Liver (tissue), 9 donors: ENCODE data around the gene L1TD1. TPM values are rescaled to one million over a fixed set of nuclear protein-coding genes. Genes with fewer than 3 reads are reported as not detected.

ENCODE experiments used
- DNase-seq: peaks from one replicate; pipeline ENCODE4 v3.0.0-alpha.2; 2017; ENCODE audit warnings: low spot score
- H3K27ac ChIP-seq, 2 donors: one replicate each; pipeline ENCODE4 v1.7.0; 2013; ENCODE audit warnings: inconsistent platforms in 2 of 2, low read length in 2 of 2, control low read depth in 1 of 2, low read depth in 1 of 2, mild to moderate bottlenecking in 1 of 2
- H3K27me3 ChIP-seq, 4 donors: one replicate each; pipeline versions ENCODE4 v1.6.1 to v1.7.0; 2013; ENCODE audit warnings: low read length in 3 of 4, inconsistent platforms in 1 of 4, mild to moderate bottlenecking in 1 of 4, moderate library complexity in 1 of 4; ENCODE audit not compliant: control insufficient read depth in 4 of 4, insufficient read depth in 4 of 4
- H3K36me3 ChIP-seq, 4 donors: one replicate each; pipeline versions ENCODE4 v1.6.1 to v1.7.0; 2013; ENCODE audit warnings: low read length in 3 of 4, mild to moderate bottlenecking in 3 of 4, low read depth in 1 of 4, moderate library complexity in 1 of 4; ENCODE audit not compliant: control insufficient read depth in 4 of 4, insufficient read depth in 3 of 4
- H3K4me1 ChIP-seq, 4 donors: one replicate each; pipeline versions ENCODE4 v1.6.1 to v1.7.0; 2013; ENCODE audit warnings: low read length in 3 of 4, mild to moderate bottlenecking in 3 of 4, moderate library complexity in 1 of 4; ENCODE audit not compliant: control insufficient read depth in 4 of 4, insufficient read depth in 4 of 4
- H3K4me3 ChIP-seq, 3 donors: one replicate each; pipeline versions ENCODE4 v1.6.1 to v1.7.0; 2013; ENCODE audit warnings: low read length in 3 of 3, control low read depth in 1 of 3, low read depth in 1 of 3, mild to moderate bottlenecking in 1 of 3
- H3K9ac ChIP-seq, 2 donors: one replicate each; pipeline ENCODE4 v1.7.0; 2013; ENCODE audit warnings: low read length in 2 of 2, mild to moderate bottlenecking in 2 of 2, moderate library complexity in 2 of 2, control low read depth in 1 of 2, low read depth in 1 of 2
- H3K9me3 ChIP-seq, 4 donors: one replicate each; pipeline versions ENCODE4 v1.6.1 to v1.7.0; 2013; ENCODE audit warnings: low read length in 3 of 4; ENCODE audit not compliant: control insufficient read depth in 4 of 4
- EGR1 ChIP-seq, 2 donors: IDR thresholded peaks; 2 replicates each; pipeline ENCODE4 v1.6.1; 2016 to 2018; ENCODE audit warnings: antibody characterized with exemption in 2 of 2, low read depth in 2 of 2
- FOXA1 ChIP-seq: IDR thresholded peaks from 2 replicates; pipeline ENCODE4 v1.6.1; 2016; ENCODE audit warnings: antibody characterized with exemption
- FOXA2 ChIP-seq: IDR thresholded peaks from 2 replicates; pipeline ENCODE4 v1.6.1; 2016; ENCODE audit warnings: antibody characterized with exemption
- GABPA ChIP-seq, 2 donors: IDR thresholded peaks in 1 of 2; conservative IDR thresholded peaks in 1 of 2; 2 replicates each; pipeline ENCODE4 v1.6.1; 2016; ENCODE audit warnings: antibody characterized with exemption in 2 of 2, mild to moderate bottlenecking in 1 of 2, moderate library complexity in 1 of 2
- HNF4A ChIP-seq, 2 donors: conservative IDR thresholded peaks; 2 replicates each; pipeline ENCODE4 v1.6.1; 2016; ENCODE audit warnings: antibody characterized with exemption in 2 of 2, mild to moderate bottlenecking in 2 of 2
- HNF4G ChIP-seq: IDR thresholded peaks from 2 replicates; pipeline ENCODE4 v1.6.1; 2016; ENCODE audit warnings: antibody characterized with exemption
- RAD21 ChIP-seq, 2 donors: IDR thresholded peaks; 2 replicates each; pipeline ENCODE4 v1.6.1; 2016; ENCODE audit warnings: antibody characterized with exemption in 2 of 2, mild to moderate bottlenecking in 2 of 2
- RXRA ChIP-seq, 2 donors: IDR thresholded peaks; 2 replicates each; pipeline ENCODE4 v1.6.1; 2017 to 2018; ENCODE audit warnings: antibody characterized with exemption in 2 of 2, mild to moderate bottlenecking in 1 of 2
- TAF1 ChIP-seq: conservative IDR thresholded peaks from 2 replicates; pipeline ENCODE4 v1.6.1; 2016; ENCODE audit warnings: antibody characterized with exemption, mild to moderate bottlenecking
- YY1 ChIP-seq: IDR thresholded peaks from 2 replicates; pipeline ENCODE4 v1.6.1; 2016; ENCODE audit warnings: antibody characterized with exemption, mild to moderate bottlenecking
- ZBTB33 ChIP-seq: IDR thresholded peaks from 2 replicates; pipeline ENCODE4 v1.6.1; 2016; ENCODE audit warnings: antibody characterized with exemption
- WGBS: extraction: QIAGEN DNeasy Blood & Tissue Kit; methylation state at CpG from one replicate; pipeline ENCODE4 v1.1.7; 2013; 5-methylcytosine and 5-hydroxymethylcytosine counted together
- polyA plus RNA-seq, 2 donors: library from polyadenylated mRNA; stranded (reverse) in 1 of 2; unstranded in 1 of 2; fragments of 200-250 nt in 1 of 2; fragments of >200 nt in 1 of 2; fragmentation: Nextera tagmentation in 1 of 2; extraction: Ambion mirVana in 1 of 2; gene quantifications; one replicate each; pipeline versions ENCODE4 v1.2.1 to v1.2.3, GENCODE V29; 2013 to 2015
- total RNA-seq, 2 donors: library from RNA; depleted of rRNA; stranded (reverse); fragments of >200 nt; gene quantifications; one replicate each; pipeline ENCODE4 v1.2.3, GENCODE V29; 2014
- TF ChIP-seq, protein P1 (sequence below): IDR thresholded peaks from 2 replicates; pipeline ENCODE4 v1.6.1; 2016; ENCODE audit warnings: antibody characterized with exemption
- TF ChIP-seq, protein P2 (sequence below): IDR thresholded peaks from 2 replicates; pipeline ENCODE4 v1.6.1; 2016; ENCODE audit warnings: antibody characterized with exemption
- TF ChIP-seq, protein P3 (sequence below): fragments of 150-350 bp; IDR thresholded peaks from 2 replicates; pipeline ENCODE4 v1.5.1; 2017; ENCODE audit warnings: improper control_type of control experiment, low read depth, low read length; ENCODE audit not compliant: missing input control
- TF ChIP-seq, protein P4 (sequence below): IDR thresholded peaks from 2 replicates; pipeline ENCODE4 v1.6.1; 2016; ENCODE audit warnings: antibody characterized with exemption, mild to moderate bottlenecking
- donor health status: healthy.
- donor health status: healthy.
- donor health status: healthy.
- donor health status: healthy.
- donor health status: healthy.

The L1TD1 gene
- total and polyA plus RNA-seq, 4 donors: under 0.01 to 0.14 (median 0.01) TPM; not detected in 1

GRCh38 chr1:62185677-62186076 lies 9.0 kb upstream of the L1TD1 start:
- no peaks in the 10 kb centered on the region for H3K36me3 ChIP-seq
- H3K9ac ChIP-seq: no peak overlapping the region
- H3K27ac ChIP-seq: no peak overlapping the region
- H3K9me3 ChIP-seq: no peaks in the 10 kb centered on the region
- no peak overlapping the region for H3K4me3 ChIP-seq
- no peak for DNase-seq
- 38% methylated on average over 3 of the region's 3 CpGs for WGBS
- no peaks in the 10 kb centered on the region for H3K27me3 ChIP-seq
- no peak for TF ChIP-seq HNF4A (conservative IDR thresholded peaks at IDR 0.05)
- no peak for TF ChIP-seq RXRA (IDR thresholded peaks at IDR 0.05)
- TF ChIP-seq FOXA2: no peak
- TF ChIP-seq FOXA1: no peak
- TF ChIP-seq YY1: no peak
- no peak for TF ChIP-seq ZBTB33
- TF ChIP-seq EGR1 (IDR thresholded peaks at IDR 0.05; ENCODE audit: low read depth in 2 of 2): no peak
- TF ChIP-seq, protein P1, sequence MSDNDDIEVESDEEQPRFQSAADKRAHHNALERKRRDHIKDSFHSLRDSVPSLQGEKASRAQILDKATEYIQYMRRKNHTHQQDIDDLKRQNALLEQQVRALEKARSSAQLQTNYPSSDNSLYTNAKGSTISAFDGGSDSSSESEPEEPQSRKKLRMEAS: no peak
- TF ChIP-seq TAF1: no peak
- peaks cover 0 to 2% (median 0%) of the 10 kb centered on the region in 4 donors for H3K4me1 ChIP-seq

DNA sequence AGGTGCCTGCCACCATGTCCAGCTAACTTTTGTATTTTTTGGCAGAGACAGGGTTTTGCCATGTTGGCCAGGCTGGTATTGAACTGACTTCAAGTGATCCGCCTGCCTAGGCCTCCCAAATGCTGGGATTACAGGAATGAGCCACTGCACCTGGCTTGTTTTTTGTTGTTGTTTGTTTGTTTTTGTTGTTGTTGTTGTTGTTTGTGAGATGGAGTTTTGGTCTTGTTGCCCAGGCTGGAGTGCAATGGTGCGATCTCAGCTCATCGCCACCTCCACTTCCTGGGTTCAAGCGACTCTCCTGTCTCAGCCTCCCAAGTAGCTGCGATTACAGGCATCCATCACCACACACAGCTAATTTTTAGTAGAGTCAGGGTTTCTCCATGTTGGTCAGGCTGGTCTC lies 7.1 kb upstream of the L1TD1 start:
- TF ChIP-seq, protein P2, sequence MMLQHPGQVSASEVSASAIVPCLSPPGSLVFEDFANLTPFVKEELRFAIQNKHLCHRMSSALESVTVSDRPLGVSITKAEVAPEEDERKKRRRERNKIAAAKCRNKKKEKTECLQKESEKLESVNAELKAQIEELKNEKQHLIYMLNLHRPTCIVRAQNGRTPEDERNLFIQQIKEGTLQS: no peak
- no peak for TF ChIP-seq TAF1
- no peak for TF ChIP-seq GABPA (IDR thresholded peaks at IDR 0.05 in 1 of 2, conservative IDR thresholded peaks at IDR 0.05 in 1 of 2)
- no peak for TF ChIP-seq HNF4G
- TF ChIP-seq, protein P1: no peak
- no peak for TF ChIP-seq HNF4A (conservative IDR thresholded peaks at IDR 0.05)
- no peak for DNase-seq
- 97% methylated on average over 5 of the region's 5 CpGs for WGBS

GRCh38 chr1:62188111-62188510 lies 6.5 kb upstream of the L1TD1 start:
- Histone ChIP-seq H3K27me3 (no peaks in the 10 kb centered on the region), H3K4me3 (no peak overlapping the region), H3K9me3 (no peaks in the 10 kb centered on the region), H3K4me1 (peaks cover 0 to 2% (median 0%) of the 10 kb centered on the region in 4 donors), H3K27ac (no peak overlapping the region), H3K36me3 (no peaks in the 10 kb centered on the region), H3K9ac (no peak overlapping the region)
- 95% methylated on average over 8 of the region's 8 CpGs for WGBS
- no peak for DNase-seq
- TF ChIP-seq, protein P2: no peak
- TF ChIP-seq, protein P3, sequence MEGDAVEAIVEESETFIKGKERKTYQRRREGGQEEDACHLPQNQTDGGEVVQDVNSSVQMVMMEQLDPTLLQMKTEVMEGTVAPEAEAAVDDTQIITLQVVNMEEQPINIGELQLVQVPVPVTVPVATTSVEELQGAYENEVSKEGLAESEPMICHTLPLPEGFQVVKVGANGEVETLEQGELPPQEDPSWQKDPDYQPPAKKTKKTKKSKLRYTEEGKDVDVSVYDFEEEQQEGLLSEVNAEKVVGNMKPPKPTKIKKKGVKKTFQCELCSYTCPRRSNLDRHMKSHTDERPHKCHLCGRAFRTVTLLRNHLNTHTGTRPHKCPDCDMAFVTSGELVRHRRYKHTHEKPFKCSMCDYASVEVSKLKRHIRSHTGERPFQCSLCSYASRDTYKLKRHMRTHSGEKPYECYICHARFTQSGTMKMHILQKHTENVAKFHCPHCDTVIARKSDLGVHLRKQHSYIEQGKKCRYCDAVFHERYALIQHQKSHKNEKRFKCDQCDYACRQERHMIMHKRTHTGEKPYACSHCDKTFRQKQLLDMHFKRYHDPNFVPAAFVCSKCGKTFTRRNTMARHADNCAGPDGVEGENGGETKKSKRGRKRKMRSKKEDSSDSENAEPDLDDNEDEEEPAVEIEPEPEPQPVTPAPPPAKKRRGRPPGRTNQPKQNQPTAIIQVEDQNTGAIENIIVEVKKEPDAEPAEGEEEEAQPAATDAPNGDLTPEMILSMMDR: no peak
- no peak for TF ChIP-seq GABPA (IDR thresholded peaks at IDR 0.05 in 1 of 2, conservative IDR thresholded peaks at IDR 0.05 in 1 of 2)
- no peak for TF ChIP-seq FOXA2
- TF ChIP-seq YY1: no peak
- no peak for TF ChIP-seq HNF4A (conservative IDR thresholded peaks at IDR 0.05)
- no peak for TF ChIP-seq TAF1
- TF ChIP-seq EGR1 (IDR thresholded peaks at IDR 0.05; ENCODE audit: low read depth in 2 of 2): no peak
- TF ChIP-seq FOXA1: no peak
- TF ChIP-seq HNF4G: no peak
- TF ChIP-seq RAD21 (IDR thresholded peaks at IDR 0.05): no peak
- TF ChIP-seq, protein P4, sequence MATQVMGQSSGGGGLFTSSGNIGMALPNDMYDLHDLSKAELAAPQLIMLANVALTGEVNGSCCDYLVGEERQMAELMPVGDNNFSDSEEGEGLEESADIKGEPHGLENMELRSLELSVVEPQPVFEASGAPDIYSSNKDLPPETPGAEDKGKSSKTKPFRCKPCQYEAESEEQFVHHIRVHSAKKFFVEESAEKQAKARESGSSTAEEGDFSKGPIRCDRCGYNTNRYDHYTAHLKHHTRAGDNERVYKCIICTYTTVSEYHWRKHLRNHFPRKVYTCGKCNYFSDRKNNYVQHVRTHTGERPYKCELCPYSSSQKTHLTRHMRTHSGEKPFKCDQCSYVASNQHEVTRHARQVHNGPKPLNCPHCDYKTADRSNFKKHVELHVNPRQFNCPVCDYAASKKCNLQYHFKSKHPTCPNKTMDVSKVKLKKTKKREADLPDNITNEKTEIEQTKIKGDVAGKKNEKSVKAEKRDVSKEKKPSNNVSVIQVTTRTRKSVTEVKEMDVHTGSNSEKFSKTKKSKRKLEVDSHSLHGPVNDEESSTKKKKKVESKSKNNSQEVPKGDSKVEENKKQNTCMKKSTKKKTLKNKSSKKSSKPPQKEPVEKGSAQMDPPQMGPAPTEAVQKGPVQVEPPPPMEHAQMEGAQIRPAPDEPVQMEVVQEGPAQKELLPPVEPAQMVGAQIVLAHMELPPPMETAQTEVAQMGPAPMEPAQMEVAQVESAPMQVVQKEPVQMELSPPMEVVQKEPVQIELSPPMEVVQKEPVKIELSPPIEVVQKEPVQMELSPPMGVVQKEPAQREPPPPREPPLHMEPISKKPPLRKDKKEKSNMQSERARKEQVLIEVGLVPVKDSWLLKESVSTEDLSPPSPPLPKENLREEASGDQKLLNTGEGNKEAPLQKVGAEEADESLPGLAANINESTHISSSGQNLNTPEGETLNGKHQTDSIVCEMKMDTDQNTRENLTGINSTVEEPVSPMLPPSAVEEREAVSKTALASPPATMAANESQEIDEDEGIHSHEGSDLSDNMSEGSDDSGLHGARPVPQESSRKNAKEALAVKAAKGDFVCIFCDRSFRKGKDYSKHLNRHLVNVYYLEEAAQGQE: no peak
- no peak for TF ChIP-seq ZBTB33
- TF ChIP-seq RXRA (IDR thresholded peaks at IDR 0.05): no peak

More for the DNA sequence above, 7.1 kb upstream of the L1TD1 start:
- H3K4me1 ChIP-seq: peaks cover 0 to 2% (median 0%) of the 10 kb centered on the region in 4 donors
- no peak overlapping the region for H3K4me3 ChIP-seq
- no peak overlapping the region for H3K9ac ChIP-seq
- no peaks in the 10 kb centered on the region for H3K36me3 ChIP-seq
- H3K27me3 ChIP-seq: no peaks in the 10 kb centered on the region
- no peaks in the 10 kb centered on the region for H3K9me3 ChIP-seq
- no peak overlapping the region for H3K27ac ChIP-seq
